ENCODE data around the gene POLR1C. TPM values are rescaled to one million over a fixed set of nuclear protein-coding genes. Genes with fewer than 3 reads are reported as not detected.
A peak's percentile ranks its signal among the peaks of the same experiment; 100 is the strongest.
"Not testable (repeated sequence)": the region's sequence is repeated elsewhere in the genome, so short reads cannot be mapped to it uniquely, and the experiment has no call there.

POLR1C gene
- total RNA-seq, 2 experiments from 2014 or later, result 47.5 to 50.1 TPM

GRCh38 chr6:43494766-43495165 is 22.1 kb upstream of the POLR1C start:
- CTCF ChIA-PET, result interaction anchor here (0.6 to 3.6 kb wide), 10 partner anchors 9 to 237 kb away, joined by 3 to 14 read pairs (median 3); no protein-coding TSS in a partner anchor
- Mint-ChIP-seq H3K36me3 (ENCODE audit: low read depth) (peaks cover 7% of the 10 kb centered on the region), H3K4me1 (ENCODE audit: low read depth) (peaks cover 21% of the 10 kb centered on the region), H3K27ac (no peak overlapping the region), H3K9me3 (no peaks in the 10 kb centered on the region), H3K27me3 (ENCODE audit: low read depth) (no peaks in the 10 kb centered on the region), H3K4me3 (no peak overlapping the region)
- intact Hi-C loops (cut with micrococcal nuclease), result no loop called here
- DNase-seq, result no peak

GRCh38 chr6:43495409-43495941 is 21.4 kb upstream of the POLR1C start:
- Mint-ChIP-seq H3K36me3 (ENCODE audit: low read depth) (peaks cover 3% of the 10 kb centered on the region), H3K27ac (peak overlapping the region; percentile 37), H3K9me3 (no peaks in the 10 kb centered on the region), H3K4me3 (no peak overlapping the region), H3K4me1 (ENCODE audit: low read depth) (peaks cover 17% of the 10 kb centered on the region), H3K27me3 (ENCODE audit: low read depth) (no peaks in the 10 kb centered on the region)
- intact Hi-C loops (cut with micrococcal nuclease), result no loop called here
- no peak for DNase-seq
- CTCF ChIA-PET, result interaction anchor here (0.5 to 3.6 kb wide), 11 partner anchors 10 to 237 kb away, joined by 3 to 14 read pairs (median 3); no protein-coding TSS in a partner anchor

- DNase-seq, result no peak
- Mint-ChIP-seq H3K9me3 (no peaks in the 10 kb centered on the region), H3K27me3 (ENCODE audit: low read depth) (no peaks in the 10 kb centered on the region), H3K27ac (no peak overlapping the region), H3K4me1 (ENCODE audit: low read depth) (peaks cover 17% of the 10 kb centered on the region), H3K4me3 (no peak overlapping the region), H3K36me3 (ENCODE audit: low read depth) (peaks cover 3% of the 10 kb centered on the region)
- intact Hi-C loops (cut with micrococcal nuclease), result loop anchor here (2.0 kb wide), 1 partner anchor 42 kb away; the partner anchor contains the start of gene DLK2
- CTCF ChIA-PET, result interaction anchor here (0.7 to 1.3 kb wide), 4 partner anchors 9 to 269 kb away, joined by 3 to 5 read pairs (median 3); no protein-coding TSS in a partner anchor
Measured at GRCh38 chr6:43496370-43497128, 20.3 kb upstream of the POLR1C start.

GRCh38 chr6:43497129-43497396 is 19.8 kb upstream of the POLR1C start:
- CTCF ChIA-PET, result interaction anchor here (0.7 to 1.3 kb wide), 3 partner anchors 9 to 270 kb away, joined by 3 to 5 read pairs (median 3); no protein-coding TSS in a partner anchor
- intact Hi-C loops (cut with micrococcal nuclease), result loop anchor here (2.0 kb wide), 1 partner anchor 42 kb away; the partner anchor contains the start of gene DLK2
- Mint-ChIP-seq H3K4me1 (ENCODE audit: low read depth) (peaks cover 17% of the 10 kb centered on the region), H3K27me3 (ENCODE audit: low read depth) (no peaks in the 10 kb centered on the region), H3K9me3 (no peaks in the 10 kb centered on the region), H3K27ac (no peak overlapping the region), H3K4me3 (no peak overlapping the region), H3K36me3 (ENCODE audit: low read depth) (peaks cover 3% of the 10 kb centered on the region)
- no peak for DNase-seq

- Mint-ChIP-seq H3K9me3 (no peaks in the 10 kb centered on the region), H3K27ac (no peak overlapping the region), H3K36me3 (ENCODE audit: low read depth) (peaks cover 3% of the 10 kb centered on the region), H3K27me3 (ENCODE audit: low read depth) (no peaks in the 10 kb centered on the region), H3K4me1 (ENCODE audit: low read depth) (peaks cover 17% of the 10 kb centered on the region), H3K4me3 (no peak overlapping the region)
- DNase-seq, result no peak
- intact Hi-C loops (cut with micrococcal nuclease), result loop anchor here (2.0 kb wide), 1 partner anchor 43 kb away; the partner anchor contains the start of gene DLK2
- CTCF ChIA-PET, result interaction anchor here (0.7 to 1.5 kb wide), 3 partner anchors 9 to 1087 kb away, joined by 3 to 5 read pairs (median 4); no protein-coding TSS in a partner anchor
Measured at GRCh38 chr6:43497689-43498088, 19.2 kb upstream of the POLR1C start.

GRCh38 chr6:43498291-43498690 is 18.6 kb upstream of the POLR1C start:
- H3K9me3 Mint-ChIP-seq; DNase-seq; H3K27me3 Mint-ChIP-seq (ENCODE audit: low read depth); H3K36me3 Mint-ChIP-seq (ENCODE audit: low read depth); H3K27ac Mint-ChIP-seq; intact Hi-C loops (cut with micrococcal nuclease); H3K4me3 Mint-ChIP-seq: not testable (repeated sequence)
- CTCF ChIA-PET, result interaction anchor here (0.6 to 1.5 kb wide), 3 partner anchors 8 to 93 kb away, joined by 3 to 5 read pairs (median 4); no protein-coding TSS in a partner anchor
- H3K4me1 Mint-ChIP-seq (ENCODE audit: low read depth), result peaks cover 17% of the 10 kb centered on the region

- no peaks in the 10 kb centered on the region for H3K27me3 Mint-ChIP-seq (ENCODE audit: low read depth)
Measured at GRCh38 chr6:43499028-43499815, 17.7 kb upstream of the POLR1C start.

GRCh38 chr6:43500921-43501320 is 16.0 kb upstream of the POLR1C start:
- Mint-ChIP-seq H3K4me3 (no peak overlapping the region), H3K9me3 (no peaks in the 10 kb centered on the region), H3K36me3 (ENCODE audit: low read depth) (peaks cover 6% of the 10 kb centered on the region), H3K4me1 (ENCODE audit: low read depth) (no peaks in the 10 kb centered on the region), H3K27me3 (ENCODE audit: low read depth) (no peaks in the 10 kb centered on the region), H3K27ac (no peak overlapping the region)
- CTCF ChIA-PET, result no interaction called here
- intact Hi-C loops (cut with micrococcal nuclease), result loop anchor here (10.0 kb wide), 1 partner anchor 426 kb away; the partner anchor contains the start of gene PTK7
- DNase-seq, result no peak

More at GRCh38 chr6:43499028-43499815, 17.7 kb upstream of the POLR1C start:
- Mint-ChIP-seq H3K4me3 (no peak overlapping the region), H3K27ac (no peak overlapping the region), H3K9me3 (no peaks in the 10 kb centered on the region), H3K4me1 (ENCODE audit: low read depth) (peaks cover 11% of the 10 kb centered on the region), H3K36me3 (ENCODE audit: low read depth) (peaks cover 6% of the 10 kb centered on the region)
- no peak for DNase-seq
- intact Hi-C loops (cut with micrococcal nuclease), result no loop called here
- CTCF ChIA-PET, result interaction anchor here (1.5 kb wide), 1 partner anchor 8 kb away, joined by 5 read pairs; no protein-coding TSS in a partner anchor

- Mint-ChIP-seq H3K9me3 (no peaks in the 10 kb centered on the region), H3K27ac (no peak overlapping the region), H3K4me1 (ENCODE audit: low read depth) (no peaks in the 10 kb centered on the region), H3K4me3 (no peak overlapping the region), H3K36me3 (ENCODE audit: low read depth) (peaks cover 8% of the 10 kb centered on the region), H3K27me3 (ENCODE audit: low read depth) (peaks cover under 1% of the 10 kb centered on the region)
- intact Hi-C loops (cut with micrococcal nuclease), result loop anchor here (10.0 kb wide), 1 partner anchor 428 kb away; the partner anchor contains the start of gene PTK7
- CTCF ChIA-PET, result interaction anchor here (0.5 to 1.6 kb wide), 4 partner anchors 43 to 168 kb away, joined by 3 to 6 read pairs (median 4); no protein-coding TSS in a partner anchor
- no peak for DNase-seq
Measured at GRCh38 chr6:43502666-43503065, 14.2 kb upstream of the POLR1C start.

GRCh38 chr6:43503443-43503842 is 13.4 kb upstream of the POLR1C start:
- intact Hi-C loops (cut with micrococcal nuclease), result loop anchor here (10.0 kb wide), 1 partner anchor 429 kb away; the partner anchor contains the start of gene PTK7
- Mint-ChIP-seq H3K27ac (no peak overlapping the region), H3K4me1 (ENCODE audit: low read depth) (no peaks in the 10 kb centered on the region), H3K4me3 (no peak overlapping the region), H3K9me3 (no peaks in the 10 kb centered on the region), H3K27me3 (ENCODE audit: low read depth) (peaks cover 5% of the 10 kb centered on the region), H3K36me3 (ENCODE audit: low read depth) (peaks cover 8% of the 10 kb centered on the region)
- no peak for DNase-seq
- CTCF ChIA-PET, result interaction anchor here (0.5 to 1.6 kb wide), 6 partner anchors 9 to 168 kb away, joined by 3 to 6 read pairs (median 3); no protein-coding TSS in a partner anchor

GRCh38 chr6:43504756-43505593 is 11.9 kb upstream of the POLR1C start:
- peaks cover 5% of the 10 kb centered on the region for H3K4me1 Mint-ChIP-seq (ENCODE audit: low read depth)
- H3K4me3 Mint-ChIP-seq, result no peak overlapping the region
- no peak for DNase-seq
- H3K27me3 Mint-ChIP-seq (ENCODE audit: low read depth), result peaks cover 14% of the 10 kb centered on the region
- no peaks in the 10 kb centered on the region for H3K9me3 Mint-ChIP-seq
- CTCF ChIA-PET, result interaction anchor here (0.6 to 5.0 kb wide), 20 partner anchors 12 to 404 kb away, joined by 3 to 69 read pairs (median 4); partner anchors contain the start of genes DLK2, DNPH1, POLR1C and SLC22A7
- H3K27ac Mint-ChIP-seq, result no peak overlapping the region
- H3K36me3 Mint-ChIP-seq (ENCODE audit: low read depth), result peaks cover 6% of the 10 kb centered on the region
- intact Hi-C loops (cut with micrococcal nuclease), result loop anchor here (5.0 to 10.0 kb wide), 2 partner anchors 430 to 603 kb away; partner anchors contain the start of gene PTK7

Measured in activated naive CD4-positive, alpha-beta T cell treated with anti-CD3 and anti-CD28 coated beads for 36 hours (primary cell).